RWPE2 (cell line): Measurements from ENCODE around the gene RPS15.

ENCODE experiments used
- ATAC-seq: fragments of 200-7000 bp; cut with Tn5 transposase; 3 replicates; pipeline ENCODE4 v1.9.1; 2021; ENCODE audit warnings: low read depth
- DNase-seq: peaks from one replicate; pipeline ENCODE4 v3.0.0-alpha.2; 2020; ENCODE audit warnings: low spot score
- H3K27ac ChIP-seq: fragments of 450-650 bp; 2 replicates; pipeline ENCODE4 v1.5.1; 2017; ENCODE audit warnings: mild to moderate bottlenecking; ENCODE audit not compliant: poor library complexity, severe bottlenecking
- H3K27me3 ChIP-seq: fragments of 250-450 bp; sonication (Bioruptor Pico); 2 replicates; pipeline ENCODE4 v1.5.1; 2021; ENCODE audit warnings: mild to moderate bottlenecking, moderate library complexity; ENCODE audit not compliant: insufficient read depth, poor library complexity, severe bottlenecking
- H3K36me3 ChIP-seq: fragments of 250-450 bp; sonication (Bioruptor Pico); 2 replicates; pipeline ENCODE4 v1.5.1; 2020; ENCODE audit warnings: low read depth, mild to moderate bottlenecking, moderate library complexity
- H3K4me1 ChIP-seq: fragments of 250-450 bp; sonication (Bioruptor Pico); 2 replicates; pipeline ENCODE4 v1.5.1; 2021; ENCODE audit warnings: mild to moderate bottlenecking, moderate library complexity; ENCODE audit not compliant: insufficient read depth, poor library complexity, severe bottlenecking
- H3K4me3 ChIP-seq: fragments of 250-450 bp; sonication (Bioruptor Pico); 2 replicates; pipeline ENCODE4 v1.5.1; 2021; ENCODE audit warnings: mild to moderate bottlenecking, moderate library complexity; ENCODE audit not compliant: severe bottlenecking
- H3K9me3 ChIP-seq: fragments of 250-450 bp; sonication (Bioruptor Pico); 2 replicates; pipeline ENCODE4 v1.5.1; 2021; ENCODE audit warnings: mild to moderate bottlenecking, moderate library complexity; ENCODE audit not compliant: severe bottlenecking
- TF ChIP-seq, protein P1 (sequence below): fragments of 450-650 bp; IDR thresholded peaks from one replicate; pipeline ENCODE4 v1.5.1; 2017; ENCODE audit warnings: mild to moderate bottlenecking, moderate library complexity; ENCODE audit not compliant: poor library complexity, severe bottlenecking

The RPS15 gene

DNA sequence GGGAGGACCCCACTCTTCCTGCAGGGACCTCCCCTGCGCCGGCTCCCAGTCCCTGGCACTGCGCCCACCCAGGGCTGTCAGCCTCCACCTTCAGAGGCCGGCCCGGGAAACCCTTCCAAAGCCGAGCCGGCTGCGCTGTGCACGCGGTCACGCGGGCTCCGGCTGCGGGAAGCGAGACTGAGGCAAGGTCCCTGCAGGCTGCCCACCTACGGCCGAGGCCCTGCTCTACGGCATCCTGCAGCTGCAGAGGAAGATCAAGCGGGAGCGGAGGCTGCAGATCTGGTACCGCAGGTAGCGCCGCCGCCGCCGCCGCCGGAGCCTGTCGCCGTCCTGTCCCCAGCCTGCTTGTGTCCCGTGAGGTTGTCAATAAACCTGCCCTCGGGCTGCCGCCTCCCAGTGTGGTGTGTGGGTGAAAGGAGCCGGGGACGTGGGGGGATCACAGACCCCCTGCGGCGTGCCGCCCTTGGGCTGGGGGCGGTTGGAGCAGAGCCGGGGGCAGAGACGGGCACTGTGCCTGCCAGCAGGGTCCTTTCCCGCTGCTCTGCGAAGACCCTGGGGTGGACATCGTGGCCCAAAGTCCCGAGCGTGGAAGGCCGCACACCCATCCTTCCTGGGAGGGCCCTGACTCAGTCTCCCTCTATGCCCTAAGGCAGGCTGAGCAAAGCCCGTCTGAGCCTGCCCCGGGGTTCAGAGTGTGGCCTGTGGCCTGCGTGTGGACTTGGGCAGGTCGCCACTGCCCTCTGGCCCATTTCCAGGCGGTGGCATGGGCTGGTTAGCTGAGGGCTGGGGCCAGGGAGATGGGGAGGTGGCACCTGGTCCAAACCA is 42.8 kb upstream of the RPS15 start:
- H3K27me3 ChIP-seq = no peaks in the 10 kb centered on the region
- peaks cover 4% of the 10 kb centered on the region for H3K4me1 ChIP-seq
- no peak overlapping the region for H3K4me3 ChIP-seq
- DNase-seq = no peak
- no peak for ATAC-seq
- H3K36me3 ChIP-seq = peaks cover 7% of the 10 kb centered on the region
- H3K9me3 ChIP-seq = no peaks in the 10 kb centered on the region
- TF ChIP-seq, protein P1, sequence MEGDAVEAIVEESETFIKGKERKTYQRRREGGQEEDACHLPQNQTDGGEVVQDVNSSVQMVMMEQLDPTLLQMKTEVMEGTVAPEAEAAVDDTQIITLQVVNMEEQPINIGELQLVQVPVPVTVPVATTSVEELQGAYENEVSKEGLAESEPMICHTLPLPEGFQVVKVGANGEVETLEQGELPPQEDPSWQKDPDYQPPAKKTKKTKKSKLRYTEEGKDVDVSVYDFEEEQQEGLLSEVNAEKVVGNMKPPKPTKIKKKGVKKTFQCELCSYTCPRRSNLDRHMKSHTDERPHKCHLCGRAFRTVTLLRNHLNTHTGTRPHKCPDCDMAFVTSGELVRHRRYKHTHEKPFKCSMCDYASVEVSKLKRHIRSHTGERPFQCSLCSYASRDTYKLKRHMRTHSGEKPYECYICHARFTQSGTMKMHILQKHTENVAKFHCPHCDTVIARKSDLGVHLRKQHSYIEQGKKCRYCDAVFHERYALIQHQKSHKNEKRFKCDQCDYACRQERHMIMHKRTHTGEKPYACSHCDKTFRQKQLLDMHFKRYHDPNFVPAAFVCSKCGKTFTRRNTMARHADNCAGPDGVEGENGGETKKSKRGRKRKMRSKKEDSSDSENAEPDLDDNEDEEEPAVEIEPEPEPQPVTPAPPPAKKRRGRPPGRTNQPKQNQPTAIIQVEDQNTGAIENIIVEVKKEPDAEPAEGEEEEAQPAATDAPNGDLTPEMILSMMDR = no peak
- no peak overlapping the region for H3K27ac ChIP-seq

DNA sequence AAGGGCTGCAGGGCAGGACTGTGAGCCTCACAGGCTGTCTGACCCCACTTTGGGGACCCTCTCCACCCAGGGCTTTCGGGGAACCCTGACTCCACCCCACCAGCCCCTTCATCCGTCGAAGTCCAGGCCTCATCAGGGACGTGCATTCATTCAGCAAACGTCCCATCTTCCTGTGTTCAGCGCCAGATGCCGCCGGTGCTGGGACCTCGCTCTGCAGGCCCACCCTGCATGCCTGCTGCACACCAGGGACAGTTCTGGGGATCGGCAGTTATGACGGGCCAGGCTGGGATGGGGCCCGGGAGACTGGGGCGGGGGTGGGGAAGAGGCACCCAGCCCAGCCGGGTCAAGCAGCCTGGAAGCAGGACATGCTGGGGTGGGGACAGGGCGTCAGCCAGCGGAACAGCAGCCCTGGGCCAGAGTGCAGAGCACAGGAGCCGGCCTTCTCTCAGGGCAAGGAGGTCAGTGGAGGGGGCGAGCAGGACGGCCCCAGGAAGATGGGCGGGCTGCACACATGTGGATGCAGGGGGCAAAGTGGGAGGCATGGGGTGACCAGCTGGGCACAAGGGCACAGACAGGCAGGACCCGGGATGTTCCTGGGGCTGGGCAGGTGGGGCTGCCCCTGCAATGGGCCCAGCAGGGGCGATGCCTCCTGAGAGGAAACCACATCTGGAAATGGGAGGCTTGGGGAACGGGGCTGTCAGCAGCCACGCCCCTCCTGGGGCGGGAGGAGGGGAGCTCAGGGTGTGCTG is 42.0 kb upstream of the RPS15 start:
- H3K36me3 ChIP-seq = peaks cover 7% of the 10 kb centered on the region
- no peak for ATAC-seq

DNA sequence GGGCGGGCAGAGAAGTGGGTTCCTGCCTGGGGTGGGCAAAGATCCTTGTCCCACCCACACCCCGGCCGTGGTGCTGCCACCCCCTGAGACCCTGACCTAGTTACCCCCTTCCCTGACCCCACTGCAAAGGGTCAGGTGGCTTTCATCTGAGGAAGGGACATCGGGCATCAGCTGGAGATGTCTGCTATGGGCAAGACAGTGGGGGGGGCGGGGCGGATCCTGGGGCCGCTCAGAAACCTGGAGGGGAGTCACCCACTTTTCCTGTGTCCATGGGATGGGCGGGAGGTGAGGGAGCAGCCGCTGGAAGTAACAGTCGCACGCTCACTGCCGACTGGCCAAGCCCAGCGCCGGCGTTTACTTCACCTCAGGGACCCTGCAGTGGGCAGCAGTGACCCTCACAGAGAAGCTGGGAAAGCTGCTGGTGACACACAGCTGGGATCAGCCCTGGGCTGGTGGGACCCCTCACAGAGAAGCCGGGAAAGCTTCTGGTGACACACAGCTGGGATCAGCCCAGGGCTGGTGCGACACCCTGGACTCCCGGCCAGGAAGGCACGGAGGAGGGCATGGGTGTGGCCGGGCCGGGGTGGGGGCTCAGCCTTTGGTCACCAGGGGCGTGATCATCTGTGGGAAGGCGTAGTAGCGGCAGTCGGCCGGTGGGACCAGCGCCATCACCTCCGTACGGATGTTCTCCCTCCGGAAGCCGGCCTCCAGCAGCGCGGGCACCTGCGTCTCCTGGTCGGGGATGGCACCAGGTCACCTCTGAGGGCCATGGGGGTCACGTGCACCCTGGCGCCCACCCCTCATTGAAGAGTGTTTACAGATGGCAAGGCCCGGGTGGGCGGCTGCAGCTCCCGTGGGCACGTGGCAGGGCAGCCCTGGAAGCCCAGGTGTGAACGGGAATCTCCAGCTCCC is 41.2 kb upstream of the RPS15 start:
- no peak for ATAC-seq
- Histone ChIP-seq H3K27me3 (no peaks in the 10 kb centered on the region), H3K4me1 (peaks cover 4% of the 10 kb centered on the region), H3K36me3 (peaks cover under 1% of the 10 kb centered on the region; the same call in 1 of the 2 replicates), H3K27ac (no peak overlapping the region), H3K9me3 (no peaks in the 10 kb centered on the region), H3K4me3 (no peak overlapping the region)
- TF ChIP-seq, protein P1 = no peak
- DNase-seq = no peak

More for the DNA sequence above, 42.0 kb upstream of the RPS15 start:
- H3K27me3 ChIP-seq = no peaks in the 10 kb centered on the region
- no peak overlapping the region for H3K4me3 ChIP-seq
- H3K9me3 ChIP-seq = no peaks in the 10 kb centered on the region
- H3K27ac ChIP-seq = no peak overlapping the region
- DNase-seq = no peak
- TF ChIP-seq, protein P1 = no peak
- peaks cover 4% of the 10 kb centered on the region for H3K4me1 ChIP-seq

DNA sequence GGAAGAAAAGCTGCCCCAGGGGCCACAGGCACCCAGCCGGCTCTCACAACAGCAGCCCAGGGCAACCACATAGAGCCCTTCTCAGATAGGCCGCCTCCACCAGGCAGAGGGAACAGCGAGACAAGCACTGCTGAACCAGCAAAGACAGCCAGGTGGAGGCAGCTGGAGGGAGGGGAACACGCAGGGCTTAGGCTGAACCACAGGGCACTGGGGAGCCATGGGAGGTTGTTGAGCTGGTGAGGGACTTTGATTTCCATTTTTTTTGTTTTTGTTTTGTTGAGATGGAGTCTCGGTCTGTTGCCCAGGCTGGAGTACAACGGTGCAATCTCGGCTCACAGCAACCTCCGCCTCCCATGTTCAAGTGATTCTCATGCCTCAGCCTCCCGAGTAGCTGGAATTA is 40.4 kb upstream of the RPS15 start:
- TF ChIP-seq, protein P1 = no peak
- Histone ChIP-seq H3K27me3 (no peaks in the 10 kb centered on the region), H3K9me3 (no peaks in the 10 kb centered on the region), H3K27ac (no peak overlapping the region), H3K4me3 (no peak overlapping the region), H3K4me1 (peaks cover 9% of the 10 kb centered on the region), H3K36me3 (no peaks in the 10 kb centered on the region)
- ATAC-seq (no peak), DNase-seq (no peak)
